Measurements from ENCODE around the gene C7. TPM values are rescaled to one million over a fixed set of nuclear protein-coding genes. Genes with fewer than 3 reads are reported as not detected.
A peak's percentile ranks its signal among the peaks of the same experiment; 100 is the strongest.
"Not testable (repeated sequence)": the region's sequence is repeated elsewhere in the genome, so short reads cannot be mapped to it uniquely, and the experiment has no call there.

C7 gene
- total RNA-seq, 6 experiments from 2014 or later: 0.05 to 0.40 TPM; not detected in 4

DNA sequence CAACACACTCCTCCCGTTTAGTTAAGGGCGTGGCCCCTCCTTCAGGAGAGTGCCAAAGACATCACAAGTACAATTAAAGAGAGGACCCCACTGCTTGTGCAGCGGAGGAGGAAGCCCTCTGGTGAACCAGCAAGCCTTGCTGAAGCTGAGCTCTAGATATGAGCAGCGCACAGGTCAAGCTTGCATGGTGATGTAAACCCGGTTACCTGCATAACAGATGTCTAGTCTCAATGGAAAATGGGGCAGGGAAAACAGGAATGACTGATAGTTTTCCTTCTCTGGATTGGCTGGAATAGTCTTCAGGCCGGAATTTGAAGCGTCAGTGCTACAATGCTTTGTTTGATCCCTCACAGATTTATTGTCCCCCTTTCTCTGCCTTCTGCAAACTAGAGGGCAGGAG lies 95.6 kb downstream of the C7 start:
- peaks cover 3% of the 10 kb centered on the region; the same call in 1 of the 2 replicates for H3K27me3 Mint-ChIP-seq (ENCODE audit: insufficient read depth)
- no peak overlapping the region for H3K27ac Mint-ChIP-seq

GRCh38 chr5:41009232-41009631 lies 99.9 kb downstream of the C7 start:
- TF ChIP-seq, protein P1, sequence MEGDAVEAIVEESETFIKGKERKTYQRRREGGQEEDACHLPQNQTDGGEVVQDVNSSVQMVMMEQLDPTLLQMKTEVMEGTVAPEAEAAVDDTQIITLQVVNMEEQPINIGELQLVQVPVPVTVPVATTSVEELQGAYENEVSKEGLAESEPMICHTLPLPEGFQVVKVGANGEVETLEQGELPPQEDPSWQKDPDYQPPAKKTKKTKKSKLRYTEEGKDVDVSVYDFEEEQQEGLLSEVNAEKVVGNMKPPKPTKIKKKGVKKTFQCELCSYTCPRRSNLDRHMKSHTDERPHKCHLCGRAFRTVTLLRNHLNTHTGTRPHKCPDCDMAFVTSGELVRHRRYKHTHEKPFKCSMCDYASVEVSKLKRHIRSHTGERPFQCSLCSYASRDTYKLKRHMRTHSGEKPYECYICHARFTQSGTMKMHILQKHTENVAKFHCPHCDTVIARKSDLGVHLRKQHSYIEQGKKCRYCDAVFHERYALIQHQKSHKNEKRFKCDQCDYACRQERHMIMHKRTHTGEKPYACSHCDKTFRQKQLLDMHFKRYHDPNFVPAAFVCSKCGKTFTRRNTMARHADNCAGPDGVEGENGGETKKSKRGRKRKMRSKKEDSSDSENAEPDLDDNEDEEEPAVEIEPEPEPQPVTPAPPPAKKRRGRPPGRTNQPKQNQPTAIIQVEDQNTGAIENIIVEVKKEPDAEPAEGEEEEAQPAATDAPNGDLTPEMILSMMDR (IDR thresholded peaks at IDR 0.05): no peak

More for the DNA sequence above, 95.6 kb downstream of the C7 start:
- peaks cover 20% of the 10 kb centered on the region; the same call in 1 of the 2 replicates for H3K4me1 Mint-ChIP-seq (ENCODE audit: low read depth)
- no peak for DNase-seq
- no peaks in the 10 kb centered on the region for H3K9me3 Mint-ChIP-seq
- TF ChIP-seq, protein P1 (IDR thresholded peaks at IDR 0.05): no peak
- H3K36me3 Mint-ChIP-seq (ENCODE audit: low read depth): no peaks in the 10 kb centered on the region
- H3K4me3 Mint-ChIP-seq: no peak overlapping the region

GRCh38 chr5:41010572-41010971 lies 101.3 kb downstream of the C7 start:
- no peaks in the 10 kb centered on the region for H3K36me3 Mint-ChIP-seq (ENCODE audit: low read depth)

More at GRCh38 chr5:41009232-41009631, 99.9 kb downstream of the C7 start:
- H3K4me1 Mint-ChIP-seq (ENCODE audit: low read depth): peaks cover 11% of the 10 kb centered on the region; the same call in 1 of the 2 replicates
- H3K36me3 Mint-ChIP-seq (ENCODE audit: low read depth): no peaks in the 10 kb centered on the region
- no peaks in the 10 kb centered on the region; the same call in 1 of the 2 replicates for H3K9me3 Mint-ChIP-seq
- H3K27me3 Mint-ChIP-seq (ENCODE audit: insufficient read depth): no peaks in the 10 kb centered on the region
- no peak overlapping the region for H3K4me3 Mint-ChIP-seq
- peak; percentile 10 for DNase-seq
- H3K27ac Mint-ChIP-seq: peak overlapping the region; percentile 20; the same call in 1 of the 2 replicates

GRCh38 chr5:41012318-41012717 lies 103.0 kb downstream of the C7 start:
- Mint-ChIP-seq H3K9me3 (no peaks in the 10 kb centered on the region; the same call in 1 of the 2 replicates), H3K36me3 (ENCODE audit: low read depth) (no peaks in the 10 kb centered on the region), H3K4me3 (no peak overlapping the region), H3K27me3 (ENCODE audit: insufficient read depth) (no peaks in the 10 kb centered on the region; the same call in 1 of the 2 replicates), H3K4me1 (ENCODE audit: low read depth) (peaks cover 16% of the 10 kb centered on the region; the same call in 1 of the 2 replicates), H3K27ac (no peak overlapping the region)
- TF ChIP-seq, protein P1 (IDR thresholded peaks at IDR 0.05): no peak
- no peak for DNase-seq

More at GRCh38 chr5:41010572-41010971, 101.3 kb downstream of the C7 start:
- H3K4me3 Mint-ChIP-seq: no peak overlapping the region
- TF ChIP-seq, protein P1 (IDR thresholded peaks at IDR 0.05): no peak
- DNase-seq: no peak
- peaks cover 11% of the 10 kb centered on the region; the same call in 1 of the 2 replicates for H3K4me1 Mint-ChIP-seq (ENCODE audit: low read depth)
- no peaks in the 10 kb centered on the region; the same call in 1 of the 2 replicates for H3K9me3 Mint-ChIP-seq
- no peaks in the 10 kb centered on the region; the same call in 1 of the 2 replicates for H3K27me3 Mint-ChIP-seq (ENCODE audit: insufficient read depth)
- no peak overlapping the region for H3K27ac Mint-ChIP-seq

GRCh38 chr5:41022600-41022999 lies 113.3 kb downstream of the C7 start:
- not testable (repeated sequence) for H3K4me1 Mint-ChIP-seq (ENCODE audit: low read depth); H3K27me3 Mint-ChIP-seq (ENCODE audit: insufficient read depth); H3K27ac Mint-ChIP-seq; H3K36me3 Mint-ChIP-seq (ENCODE audit: low read depth); H3K4me3 Mint-ChIP-seq; DNase-seq
- peaks cover 23% of the 10 kb centered on the region for H3K9me3 Mint-ChIP-seq

Other genes starting within 250 kb of the C7 start
- gene PTGER4, start 229.6 kb upstream of the C7 start, total RNA-seq (2021; fragmentation: NEBNext Ultra II Directional; extraction: Animal tissue kit (Norgen Biotek cat#: 25700)): 1 to 10 TPM; 1.4 to 5.1 (median 3.6) TPM
- gene TTC33, start 153.5 kb upstream of the C7 start, total RNA-seq (2021; fragmentation: NEBNext Ultra II Directional; extraction: Animal tissue kit (Norgen Biotek cat#: 25700)): 10 to 100 TPM in 3 of 6 experiments, 1 to 10 TPM in 3; 8.6 to 11.3 (median 9.8) TPM
- 100 to 1,000 TPM in 1 of 6 experiments, 10 to 100 TPM in 5; 81.7 to 103 (median 88.3) TPM for gene PRKAA1, start 111.1 kb upstream of the C7 start, total RNA-seq (2021; fragmentation: NEBNext Ultra II Directional; extraction: Animal tissue kit (Norgen Biotek cat#: 25700))
- 1,000 to 10,000 TPM in 4 of 6 experiments, 100 to 1,000 TPM in 2; 854 to 1,142 (median 1,034) TPM for gene RPL37, start 74.3 kb upstream of the C7 start, total RNA-seq (2021; fragmentation: NEBNext Ultra II Directional; extraction: Animal tissue kit (Norgen Biotek cat#: 25700))
- gene CARD6, start 68.1 kb upstream of the C7 start, total RNA-seq (2021; fragmentation: NEBNext Ultra II Directional; extraction: Animal tissue kit (Norgen Biotek cat#: 25700)): 1 to 10 TPM; 1.4 to 3.7 (median 3.4) TPM
- gene MROH2B, start 161.8 kb downstream of the C7 start, total RNA-seq (2021; fragmentation: NEBNext Ultra II Directional; extraction: Animal tissue kit (Norgen Biotek cat#: 25700)): not detected